Measurements from ENCODE around the gene COL12A1.

DNA sequence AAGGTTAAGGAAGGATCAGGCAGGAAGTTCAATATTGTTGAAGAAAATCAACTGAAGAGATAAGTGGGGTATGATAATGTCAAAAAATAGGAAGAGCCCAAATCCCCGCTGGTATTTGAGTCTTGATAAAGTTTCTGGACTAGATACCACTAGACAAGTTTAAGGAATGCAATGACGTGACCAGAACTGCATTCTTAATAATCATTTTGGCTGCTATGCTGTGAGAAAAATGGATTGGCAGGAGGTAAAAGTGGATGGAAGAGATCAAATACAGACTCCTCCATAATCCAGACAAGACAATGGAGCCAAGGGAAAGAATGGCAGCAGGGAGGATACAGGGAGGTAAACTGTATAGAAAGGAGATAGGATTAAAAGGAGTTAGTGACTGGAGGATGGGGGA, 128.2 kb downstream of the COL12A1 start:
- TF ChIP-seq, protein P1, sequence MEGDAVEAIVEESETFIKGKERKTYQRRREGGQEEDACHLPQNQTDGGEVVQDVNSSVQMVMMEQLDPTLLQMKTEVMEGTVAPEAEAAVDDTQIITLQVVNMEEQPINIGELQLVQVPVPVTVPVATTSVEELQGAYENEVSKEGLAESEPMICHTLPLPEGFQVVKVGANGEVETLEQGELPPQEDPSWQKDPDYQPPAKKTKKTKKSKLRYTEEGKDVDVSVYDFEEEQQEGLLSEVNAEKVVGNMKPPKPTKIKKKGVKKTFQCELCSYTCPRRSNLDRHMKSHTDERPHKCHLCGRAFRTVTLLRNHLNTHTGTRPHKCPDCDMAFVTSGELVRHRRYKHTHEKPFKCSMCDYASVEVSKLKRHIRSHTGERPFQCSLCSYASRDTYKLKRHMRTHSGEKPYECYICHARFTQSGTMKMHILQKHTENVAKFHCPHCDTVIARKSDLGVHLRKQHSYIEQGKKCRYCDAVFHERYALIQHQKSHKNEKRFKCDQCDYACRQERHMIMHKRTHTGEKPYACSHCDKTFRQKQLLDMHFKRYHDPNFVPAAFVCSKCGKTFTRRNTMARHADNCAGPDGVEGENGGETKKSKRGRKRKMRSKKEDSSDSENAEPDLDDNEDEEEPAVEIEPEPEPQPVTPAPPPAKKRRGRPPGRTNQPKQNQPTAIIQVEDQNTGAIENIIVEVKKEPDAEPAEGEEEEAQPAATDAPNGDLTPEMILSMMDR (IDR thresholded peaks at IDR 0.05; ENCODE audit: low read depth, low read length), result no peak
- no peak for TF ChIP-seq POLR2A (IDR thresholded peaks at IDR 0.05; ENCODE audit: extremely low read depth, insufficient read length)
- TF ChIP-seq, protein P2, sequence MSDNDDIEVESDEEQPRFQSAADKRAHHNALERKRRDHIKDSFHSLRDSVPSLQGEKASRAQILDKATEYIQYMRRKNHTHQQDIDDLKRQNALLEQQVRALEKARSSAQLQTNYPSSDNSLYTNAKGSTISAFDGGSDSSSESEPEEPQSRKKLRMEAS (IDR thresholded peaks at IDR 0.05; ENCODE audit: low read depth, low read length), result no peak
- no peak for TF ChIP-seq MYC (IDR thresholded peaks at IDR 0.05; ENCODE audit: low read depth, low read length)
